ENCODE data around the gene CFAP119. TPM values are rescaled to one million over a fixed set of nuclear protein-coding genes. Genes with fewer than 3 reads are reported as not detected.
A peak's percentile ranks its signal among the peaks of the same experiment; 100 is the strongest.

Gene CFAP119
- total and polyA plus RNA-seq, 9 of the 15 experiments (the other 6 are each of a cell fraction or from before 2014, with no cell fraction given), result 5.5 to 33.7 (median 9.6) TPM

- no peak for TF ChIP-seq YY1 (IDR thresholded peaks at IDR 0.05; ENCODE audit: borderline replicate concordance in 1 of 3, control insufficient read depth in 1 of 3, extremely low read depth in 1 of 3, insufficient read depth in 3 of 3, insufficient read length in 1 of 3, insufficient replicate concordance in 2 of 3, low read depth in 1 of 3, low read length in 2 of 3)
- TF ChIP-seq HOXB6 (CRISPR knock-in tag; IDR thresholded peaks at IDR 0.05; ENCODE audit: borderline replicate concordance), result no peak
- no peak for TF ChIP-seq FOXP1 (CRISPR knock-in tag; IDR thresholded peaks at IDR 0.05)
- TF ChIP-seq, protein P1, sequence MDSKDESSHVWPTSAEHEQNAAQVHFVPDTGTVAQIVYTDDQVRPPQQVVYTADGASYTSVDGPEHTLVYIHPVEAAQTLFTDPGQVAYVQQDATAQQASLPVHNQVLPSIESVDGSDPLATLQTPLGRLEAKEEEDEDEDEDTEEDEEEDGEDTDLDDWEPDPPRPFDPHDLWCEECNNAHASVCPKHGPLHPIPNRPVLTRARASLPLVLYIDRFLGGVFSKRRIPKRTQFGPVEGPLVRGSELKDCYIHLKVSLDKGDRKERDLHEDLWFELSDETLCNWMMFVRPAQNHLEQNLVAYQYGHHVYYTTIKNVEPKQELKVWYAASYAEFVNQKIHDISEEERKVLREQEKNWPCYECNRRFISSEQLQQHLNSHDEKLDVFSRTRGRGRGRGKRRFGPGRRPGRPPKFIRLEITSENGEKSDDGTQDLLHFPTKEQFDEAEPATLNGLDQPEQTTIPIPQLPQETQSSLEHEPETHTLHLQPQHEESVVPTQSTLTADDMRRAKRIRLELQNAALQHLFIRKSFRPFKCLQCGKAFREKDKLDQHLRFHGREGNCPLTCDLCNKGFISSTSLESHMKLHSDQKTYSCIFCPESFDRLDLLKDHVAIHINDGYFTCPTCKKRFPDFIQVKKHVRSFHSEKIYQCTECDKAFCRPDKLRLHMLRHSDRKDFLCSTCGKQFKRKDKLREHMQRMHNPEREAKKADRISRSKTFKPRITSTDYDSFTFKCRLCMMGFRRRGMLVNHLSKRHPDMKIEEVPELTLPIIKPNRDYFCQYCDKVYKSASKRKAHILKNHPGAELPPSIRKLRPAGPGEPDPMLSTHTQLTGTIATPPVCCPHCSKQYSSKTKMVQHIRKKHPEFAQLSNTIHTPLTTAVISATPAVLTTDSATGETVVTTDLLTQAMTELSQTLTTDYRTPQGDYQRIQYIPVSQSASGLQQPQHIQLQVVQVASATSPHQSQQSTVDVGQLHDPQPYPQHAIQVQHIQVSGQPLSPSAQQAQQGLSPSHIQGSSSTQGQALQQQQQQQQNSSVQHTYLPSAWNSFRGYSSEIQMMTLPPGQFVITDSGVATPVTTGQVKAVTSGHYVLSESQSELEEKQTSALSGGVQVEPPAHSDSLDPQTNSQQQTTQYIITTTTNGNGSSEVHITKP (IDR thresholded peaks at IDR 0.05; ENCODE audit: partially characterized antibody), result peak; percentile 42
- TF ChIP-seq ZNF3 (CRISPR knock-in tag; IDR thresholded peaks at IDR 0.05), result no peak
- TF ChIP-seq SREBF1 (IDR thresholded peaks at IDR 0.05; ENCODE audit: borderline replicate concordance, low read depth, low read length), result no peak
- TF ChIP-seq, protein P2, sequence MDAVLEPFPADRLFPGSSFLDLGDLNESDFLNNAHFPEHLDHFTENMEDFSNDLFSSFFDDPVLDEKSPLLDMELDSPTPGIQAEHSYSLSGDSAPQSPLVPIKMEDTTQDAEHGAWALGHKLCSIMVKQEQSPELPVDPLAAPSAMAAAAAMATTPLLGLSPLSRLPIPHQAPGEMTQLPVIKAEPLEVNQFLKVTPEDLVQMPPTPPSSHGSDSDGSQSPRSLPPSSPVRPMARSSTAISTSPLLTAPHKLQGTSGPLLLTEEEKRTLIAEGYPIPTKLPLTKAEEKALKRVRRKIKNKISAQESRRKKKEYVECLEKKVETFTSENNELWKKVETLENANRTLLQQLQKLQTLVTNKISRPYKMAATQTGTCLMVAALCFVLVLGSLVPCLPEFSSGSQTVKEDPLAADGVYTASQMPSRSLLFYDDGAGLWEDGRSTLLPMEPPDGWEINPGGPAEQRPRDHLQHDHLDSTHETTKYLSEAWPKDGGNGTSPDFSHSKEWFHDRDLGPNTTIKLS (IDR thresholded peaks at IDR 0.05; ENCODE audit: borderline replicate concordance, low read depth), result no peak
- 0 out of 2 replicates have a peak, but pooled peaks have one; percentile 19 for TF ChIP-seq FOSL1 (tag; conservative IDR thresholded peaks at IDR 0.05)
- no peak for TF ChIP-seq BCL6 (CRISPR knock-in tag; IDR thresholded peaks at IDR 0.05)
- TF ChIP-seq RREB1 (CRISPR knock-in tag; IDR thresholded peaks at IDR 0.05), result no peak
- no peak for TF ChIP-seq NR2F6 (CRISPR knock-in tag; IDR thresholded peaks at IDR 0.05)
- 0 out of 2 replicates have a peak, but pooled peaks have one; percentile 36 for TF ChIP-seq KLF13 (tag; IDR thresholded peaks at IDR 0.05; ENCODE audit: borderline replicate concordance, low read depth)
- TF ChIP-seq SAP30 (IDR thresholded peaks at IDR 0.05; ENCODE audit: borderline replicate concordance, insufficient read depth, low read depth, low read length, poor library complexity, severe bottlenecking), result no peak
- no peak for TF ChIP-seq ZNF232 (CRISPR knock-in tag; IDR thresholded peaks at IDR 0.05)
- no peak for TF ChIP-seq MCM3 (IDR thresholded peaks at IDR 0.05)
These were observed 21.3 kb downstream of the CFAP119 start (continued) for GRCh38 chr16:30740364-30741251.

Data from K562 (cell line).